HEK293 (cell line): ENCODE measurements around the gene AHRR.

ENCODE experiments used
- CTCF ChIA-PET: fragments of 350-600 bp; formaldehyde crosslinking; extraction: SDS; loops from one replicate; lab custom pipeline; 2021; ENCODE audit warnings: antibody characterized with exemption; lab: Yijun Ruan, JAX
- POLR2A ChIA-PET: fragments of 300-600 bp; formaldehyde crosslinking; extraction: SDS; loops from one replicate; lab custom pipeline; 2020; ENCODE audit warnings: antibody characterized with exemption, inconsistent platforms; lab: Yijun Ruan, JAX
- H3K27ac ChIP-seq: fragments of 200-500 bp; sonication (Bioruptor generic); 2 replicates; pipeline ENCODE4 v1.5.1; 2014; ENCODE audit warnings: low read depth, low read length, control low read depth, inconsistent platforms; ENCODE audit errors: extremely low read depth
- H3K36me3 ChIP-seq, 2 experiments: fragments of 200-500 bp in 1 of 2; sonication (Bioruptor generic) in 1 of 2; 1 replicate in 1 of 2; 2 replicates in 1 of 2; pipeline ENCODE4 v1.5.1; 2014 to 2017; ENCODE audit warnings: inconsistent platforms in 2 of 2, low read length in 2 of 2; ENCODE audit not compliant: control insufficient read depth in 2 of 2, insufficient read depth in 1 of 2
- H3K4me1 ChIP-seq: fragments of 200-500 bp; sonication (Bioruptor generic); 2 replicates; pipeline ENCODE4 v1.5.1; 2014; ENCODE audit warnings: mild to moderate bottlenecking, low read length, inconsistent platforms; ENCODE audit not compliant: control insufficient read depth, insufficient read depth
- H3K4me3 ChIP-seq: 2 replicates; pipeline ENCODE4 v1.5.1; 2011; ENCODE audit warnings: low read depth, mild to moderate bottlenecking, control low read depth, low read length, moderate library complexity
- H3K9me3 ChIP-seq: fragments of 200-500 bp; sonication (Bioruptor generic); 2 replicates; pipeline ENCODE4 v1.5.1; 2014; ENCODE audit warnings: low read depth, low read length, inconsistent platforms; ENCODE audit not compliant: control insufficient read depth, insufficient read depth
- GFI1B ChIP-seq: fragments of 450-650 bp; formaldehyde crosslinking; IDR thresholded peaks from 2 replicates; pipeline ENCODE4 v1.5.1; 2016; ENCODE audit warnings: missing biosample characterization, missing genetic modification characterization
- GLIS1 ChIP-seq: fragments of 450-650 bp; formaldehyde crosslinking; IDR thresholded peaks from 2 replicates; pipeline ENCODE4 v1.5.1; 2016; ENCODE audit warnings: missing biosample characterization, missing genetic modification characterization
- IKZF3 ChIP-seq: fragments of 450-650 bp; IDR thresholded peaks from 2 replicates; pipeline ENCODE4 v1.5.0; 2018; ENCODE audit warnings: missing biosample characterization, mild to moderate bottlenecking, missing genetic modification characterization, moderate library complexity
- KLF10 ChIP-seq: fragments of 450-650 bp; IDR thresholded peaks from 2 replicates; pipeline ENCODE4 v1.5.1; 2018; ENCODE audit warnings: missing biosample characterization, mild to moderate bottlenecking, missing genetic modification characterization
- KLF8 ChIP-seq: fragments of 450-650 bp; formaldehyde crosslinking; IDR thresholded peaks from 2 replicates; pipeline ENCODE4 v1.5.1; 2016; ENCODE audit warnings: missing biosample characterization, missing genetic modification characterization
- SP3 ChIP-seq: fragments of 450-650 bp; formaldehyde crosslinking; IDR thresholded peaks from 2 replicates; pipeline ENCODE4 v1.5.1; 2016; ENCODE audit warnings: missing biosample characterization, missing genetic modification characterization
- ZBTB20 ChIP-seq: fragments of 450-650 bp; formaldehyde crosslinking; IDR thresholded peaks from 2 replicates; pipeline ENCODE4 v1.5.1; 2016; ENCODE audit warnings: missing biosample characterization, missing genetic modification characterization
- ZFP37 ChIP-seq: fragments of 450-650 bp; formaldehyde crosslinking; IDR thresholded peaks from 2 replicates; pipeline ENCODE4 v1.5.1; 2016; ENCODE audit warnings: missing biosample characterization, missing genetic modification characterization
- ZNF155 ChIP-seq: fragments of 450-650 bp; formaldehyde crosslinking; IDR thresholded peaks from 2 replicates; pipeline ENCODE4 v1.5.1; 2016; ENCODE audit warnings: missing biosample characterization, missing genetic modification characterization
- ZNF174 ChIP-seq: fragments of 450-650 bp; formaldehyde crosslinking; IDR thresholded peaks from 2 replicates; pipeline ENCODE4 v1.5.0; 2017; ENCODE audit warnings: missing biosample characterization, mild to moderate bottlenecking, missing genetic modification characterization
- ZNF221 ChIP-seq: fragments of 450-650 bp; formaldehyde crosslinking; IDR thresholded peaks from 2 replicates; pipeline ENCODE4 v1.5.1; 2017; ENCODE audit warnings: missing biosample characterization, missing genetic modification characterization, borderline replicate concordance
- ZNF274 ChIP-seq, 2 experiments: fragments of 200-500 bp in 1 of 2; fragments of 450-650 bp in 1 of 2; sonication (Bioruptor generic) in 1 of 2; formaldehyde crosslinking in 1 of 2; IDR thresholded peaks; 2 replicates each; pipeline versions ENCODE4 v1.5.1 to v1.6.1; 2014 to 2016; ENCODE audit warnings: borderline replicate concordance in 1 of 2, inconsistent platforms in 1 of 2, low read length in 1 of 2, missing biosample characterization in 1 of 2, missing genetic modification characterization in 1 of 2
- ZNF292 ChIP-seq: fragments of 450-650 bp; formaldehyde crosslinking; IDR thresholded peaks from 2 replicates; pipeline ENCODE4 v1.5.1; 2016; ENCODE audit warnings: low read depth, missing biosample characterization, missing genetic modification characterization, borderline replicate concordance
- ZNF585B ChIP-seq: fragments of 450-650 bp; formaldehyde crosslinking; IDR thresholded peaks from 2 replicates; pipeline ENCODE4 v1.5.1; 2016; ENCODE audit warnings: missing biosample characterization, missing genetic modification characterization
- ZNF626 ChIP-seq: fragments of 450-650 bp; sonication (Bioruptor Pico); formaldehyde crosslinking; IDR thresholded peaks from 2 replicates; pipeline ENCODE4 v1.5.1; 2018; ENCODE audit warnings: missing biosample characterization, missing genetic modification characterization, inconsistent platforms
- ZNF843 ChIP-seq: fragments of 450-650 bp; formaldehyde crosslinking; IDR thresholded peaks from 2 replicates; pipeline ENCODE4 v1.5.1; 2016; ENCODE audit warnings: missing biosample characterization, missing genetic modification characterization
- TF ChIP-seq, protein P1 (sequence below): fragments of 450-650 bp; formaldehyde crosslinking; IDR thresholded peaks from 2 replicates; pipeline ENCODE4 v1.5.1; 2016; ENCODE audit warnings: missing biosample characterization, missing genetic modification characterization
- TF ChIP-seq, protein P2 (sequence below): fragments of 450-650 bp; formaldehyde crosslinking; IDR thresholded peaks from 2 replicates; pipeline ENCODE4 v1.5.1; 2017; ENCODE audit warnings: missing biosample characterization, missing genetic modification characterization
- TF ChIP-seq, protein P3 (sequence below): fragments of 450-650 bp; formaldehyde crosslinking; IDR thresholded peaks from 2 replicates; pipeline ENCODE4 v1.5.1; 2016; ENCODE audit warnings: missing biosample characterization, missing genetic modification characterization
- TF ChIP-seq, protein P4 (sequence below): fragments of 450-650 bp; formaldehyde crosslinking; IDR thresholded peaks from 2 replicates; pipeline ENCODE4 v1.5.1; 2016; ENCODE audit warnings: missing biosample characterization, missing genetic modification characterization
- TF ChIP-seq, protein P5 (sequence below): fragments of 450-650 bp; formaldehyde crosslinking; IDR thresholded peaks from 2 replicates; pipeline ENCODE4 v1.5.1; 2016; ENCODE audit warnings: missing biosample characterization, missing genetic modification characterization, borderline replicate concordance

AHRR gene

DNA sequence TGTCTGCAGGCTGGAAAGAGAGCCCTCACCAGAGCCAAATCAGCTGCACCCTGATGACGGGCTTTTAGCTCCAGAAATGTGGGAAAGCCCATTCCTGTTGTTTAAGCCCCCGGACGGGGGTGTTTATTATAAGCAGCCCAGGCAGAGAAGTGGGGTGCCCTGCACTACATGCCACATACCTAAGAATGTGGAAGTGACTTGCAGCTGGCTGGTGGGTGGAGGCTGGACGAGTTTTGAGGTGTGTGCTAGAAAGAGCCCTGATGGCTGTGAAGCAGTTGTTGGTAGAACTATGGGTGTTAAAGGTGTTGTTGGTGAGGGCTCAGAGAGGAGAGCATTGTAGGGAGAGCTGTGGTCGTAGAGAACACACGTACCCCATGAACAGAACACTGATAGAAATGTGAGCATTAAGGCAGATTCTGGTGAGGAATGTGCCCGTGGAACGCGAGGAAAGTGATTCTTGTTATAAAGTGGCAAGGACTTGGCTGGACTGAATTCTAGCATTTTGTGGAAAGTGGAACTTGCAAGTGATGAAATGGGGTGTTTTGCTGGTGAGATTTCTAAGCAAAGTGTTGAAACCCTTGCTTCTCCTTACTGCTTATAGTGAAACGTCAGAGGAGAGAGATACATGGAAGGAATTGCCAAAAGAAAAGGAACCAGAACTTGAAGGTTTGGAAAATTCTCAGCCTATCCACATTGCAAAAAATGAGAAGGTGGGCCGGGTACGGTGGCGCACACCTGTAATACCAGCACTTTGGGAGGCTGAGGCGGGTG is 38.9 kb downstream of the AHRR start (continued):
- TF ChIP-seq, protein P1, sequence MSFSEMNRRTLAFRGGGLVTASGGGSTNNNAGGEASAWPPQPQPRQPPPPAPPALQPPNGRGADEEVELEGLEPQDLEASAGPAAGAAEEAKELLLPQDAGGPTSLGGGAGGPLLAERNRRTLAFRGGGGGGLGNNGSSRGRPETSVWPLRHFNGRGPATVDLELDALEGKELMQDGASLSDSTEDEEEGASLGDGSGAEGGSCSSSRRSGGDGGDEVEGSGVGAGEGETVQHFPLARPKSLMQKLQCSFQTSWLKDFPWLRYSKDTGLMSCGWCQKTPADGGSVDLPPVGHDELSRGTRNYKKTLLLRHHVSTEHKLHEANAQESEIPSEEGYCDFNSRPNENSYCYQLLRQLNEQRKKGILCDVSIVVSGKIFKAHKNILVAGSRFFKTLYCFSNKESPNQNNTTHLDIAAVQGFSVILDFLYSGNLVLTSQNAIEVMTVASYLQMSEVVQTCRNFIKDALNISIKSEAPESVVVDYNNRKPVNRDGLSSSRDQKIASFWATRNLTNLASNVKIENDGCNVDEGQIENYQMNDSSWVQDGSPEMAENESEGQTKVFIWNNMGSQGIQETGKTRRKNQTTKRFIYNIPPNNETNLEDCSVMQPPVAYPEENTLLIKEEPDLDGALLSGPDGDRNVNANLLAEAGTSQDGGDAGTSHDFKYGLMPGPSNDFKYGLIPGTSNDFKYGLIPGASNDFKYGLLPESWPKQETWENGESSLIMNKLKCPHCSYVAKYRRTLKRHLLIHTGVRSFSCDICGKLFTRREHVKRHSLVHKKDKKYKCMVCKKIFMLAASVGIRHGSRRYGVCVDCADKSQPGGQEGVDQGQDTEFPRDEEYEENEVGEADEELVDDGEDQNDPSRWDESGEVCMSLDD (tag by site-specific recombination): no peak
- no peak for TF ChIP-seq ZNF274 (IDR thresholded peaks at IDR 0.05; ENCODE audit: low read length)
- TF ChIP-seq ZNF274 (tag by site-specific recombination; IDR thresholded peaks at IDR 0.05; ENCODE audit: borderline replicate concordance): no peak
- TF ChIP-seq SP3 (tag by site-specific recombination): no peak
- no peak for TF ChIP-seq ZBTB20 (tag by site-specific recombination)
- no peak for TF ChIP-seq GFI1B (tag by site-specific recombination)
- no peak for TF ChIP-seq ZNF843

DNA sequence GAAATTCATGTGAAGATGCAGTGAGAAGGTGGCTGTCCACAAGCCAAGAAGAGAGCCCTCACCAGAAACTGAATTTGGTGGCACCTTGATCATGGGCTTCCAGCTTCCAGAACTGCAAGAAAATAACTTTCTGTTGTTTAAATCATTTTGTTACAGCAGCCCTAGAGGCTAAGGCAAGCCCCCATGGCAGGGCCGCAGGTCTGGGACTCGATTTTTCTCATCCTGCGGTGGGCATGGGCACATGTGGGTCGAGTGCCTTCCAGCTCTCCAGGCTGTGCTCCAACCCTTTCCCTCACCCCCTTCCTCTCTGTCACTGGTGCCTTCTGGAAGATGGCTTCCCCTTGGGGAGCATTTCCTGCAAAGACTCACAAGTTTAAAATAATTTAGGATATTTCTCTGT is 40.7 kb downstream of the AHRR start:
- Histone ChIP-seq H3K9me3 (no peaks in the 10 kb centered on the region), H3K4me1 (no peaks in the 10 kb centered on the region), H3K36me3 (no peaks in the 10 kb centered on the region), H3K27ac (no peak overlapping the region), H3K4me3 (no peak overlapping the region)
- ChIA-PET POLR2A (no interaction called here), CTCF (interaction anchor here (0.7 to 1.8 kb wide), 2 partner anchors 42 to 43 kb away, joined by 3 to 4 read pairs; no protein-coding TSS in a partner anchor)
- no peak for TF ChIP-seq ZNF221 (tag by site-specific recombination)
- no peak for TF ChIP-seq ZNF174 (tag by site-specific recombination)
- no peak for TF ChIP-seq ZNF292 (tag by site-specific recombination)
- TF ChIP-seq KLF8 (tag by site-specific recombination): no peak
- no peak for TF ChIP-seq KLF10 (tag by site-specific recombination)
- no peak for TF ChIP-seq ZNF626 (tag by site-specific recombination)
- no peak for TF ChIP-seq ZFP37 (tag by site-specific recombination)
- TF ChIP-seq, protein P2, sequence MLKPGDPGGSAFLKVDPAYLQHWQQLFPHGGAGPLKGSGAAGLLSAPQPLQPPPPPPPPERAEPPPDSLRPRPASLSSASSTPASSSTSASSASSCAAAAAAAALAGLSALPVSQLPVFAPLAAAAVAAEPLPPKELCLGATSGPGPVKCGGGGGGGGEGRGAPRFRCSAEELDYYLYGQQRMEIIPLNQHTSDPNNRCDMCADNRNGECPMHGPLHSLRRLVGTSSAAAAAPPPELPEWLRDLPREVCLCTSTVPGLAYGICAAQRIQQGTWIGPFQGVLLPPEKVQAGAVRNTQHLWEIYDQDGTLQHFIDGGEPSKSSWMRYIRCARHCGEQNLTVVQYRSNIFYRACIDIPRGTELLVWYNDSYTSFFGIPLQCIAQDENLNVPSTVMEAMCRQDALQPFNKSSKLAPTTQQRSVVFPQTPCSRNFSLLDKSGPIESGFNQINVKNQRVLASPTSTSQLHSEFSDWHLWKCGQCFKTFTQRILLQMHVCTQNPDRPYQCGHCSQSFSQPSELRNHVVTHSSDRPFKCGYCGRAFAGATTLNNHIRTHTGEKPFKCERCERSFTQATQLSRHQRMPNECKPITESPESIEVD (tag by site-specific recombination): no peak
- TF ChIP-seq, protein P3, sequence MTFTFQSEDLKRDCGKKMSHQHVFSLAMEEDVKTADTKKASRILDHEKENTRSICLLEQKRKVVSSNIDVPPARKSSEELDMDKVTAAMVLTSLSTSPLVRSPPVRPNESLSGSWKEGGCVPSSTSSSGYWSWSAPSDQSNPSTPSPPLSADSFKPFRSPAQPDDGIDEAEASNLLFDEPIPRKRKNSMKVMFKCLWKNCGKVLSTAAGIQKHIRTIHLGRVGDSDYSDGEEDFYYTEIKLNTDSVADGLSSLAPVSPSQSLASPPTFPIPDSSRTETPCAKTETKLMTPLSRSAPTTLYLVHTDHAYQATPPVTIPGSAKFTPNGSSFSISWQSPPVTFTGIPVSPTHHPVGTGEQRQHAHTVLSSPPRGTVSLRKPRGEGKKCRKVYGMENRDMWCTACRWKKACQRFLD (tag by site-specific recombination): no peak
- no peak for TF ChIP-seq ZNF585B (tag by site-specific recombination)
- TF ChIP-seq IKZF3 (tag by site-specific recombination): no peak
- no peak for TF ChIP-seq GLIS1
- no peak for TF ChIP-seq ZNF155
- TF ChIP-seq, protein P4, sequence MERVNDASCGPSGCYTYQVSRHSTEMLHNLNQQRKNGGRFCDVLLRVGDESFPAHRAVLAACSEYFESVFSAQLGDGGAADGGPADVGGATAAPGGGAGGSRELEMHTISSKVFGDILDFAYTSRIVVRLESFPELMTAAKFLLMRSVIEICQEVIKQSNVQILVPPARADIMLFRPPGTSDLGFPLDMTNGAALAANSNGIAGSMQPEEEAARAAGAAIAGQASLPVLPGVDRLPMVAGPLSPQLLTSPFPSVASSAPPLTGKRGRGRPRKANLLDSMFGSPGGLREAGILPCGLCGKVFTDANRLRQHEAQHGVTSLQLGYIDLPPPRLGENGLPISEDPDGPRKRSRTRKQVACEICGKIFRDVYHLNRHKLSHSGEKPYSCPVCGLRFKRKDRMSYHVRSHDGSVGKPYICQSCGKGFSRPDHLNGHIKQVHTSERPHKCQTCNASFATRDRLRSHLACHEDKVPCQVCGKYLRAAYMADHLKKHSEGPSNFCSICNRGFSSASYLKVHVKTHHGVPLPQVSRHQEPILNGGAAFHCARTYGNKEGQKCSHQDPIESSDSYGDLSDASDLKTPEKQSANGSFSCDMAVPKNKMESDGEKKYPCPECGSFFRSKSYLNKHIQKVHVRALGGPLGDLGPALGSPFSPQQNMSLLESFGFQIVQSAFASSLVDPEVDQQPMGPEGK (tag by site-specific recombination): no peak
- TF ChIP-seq, protein P5, sequence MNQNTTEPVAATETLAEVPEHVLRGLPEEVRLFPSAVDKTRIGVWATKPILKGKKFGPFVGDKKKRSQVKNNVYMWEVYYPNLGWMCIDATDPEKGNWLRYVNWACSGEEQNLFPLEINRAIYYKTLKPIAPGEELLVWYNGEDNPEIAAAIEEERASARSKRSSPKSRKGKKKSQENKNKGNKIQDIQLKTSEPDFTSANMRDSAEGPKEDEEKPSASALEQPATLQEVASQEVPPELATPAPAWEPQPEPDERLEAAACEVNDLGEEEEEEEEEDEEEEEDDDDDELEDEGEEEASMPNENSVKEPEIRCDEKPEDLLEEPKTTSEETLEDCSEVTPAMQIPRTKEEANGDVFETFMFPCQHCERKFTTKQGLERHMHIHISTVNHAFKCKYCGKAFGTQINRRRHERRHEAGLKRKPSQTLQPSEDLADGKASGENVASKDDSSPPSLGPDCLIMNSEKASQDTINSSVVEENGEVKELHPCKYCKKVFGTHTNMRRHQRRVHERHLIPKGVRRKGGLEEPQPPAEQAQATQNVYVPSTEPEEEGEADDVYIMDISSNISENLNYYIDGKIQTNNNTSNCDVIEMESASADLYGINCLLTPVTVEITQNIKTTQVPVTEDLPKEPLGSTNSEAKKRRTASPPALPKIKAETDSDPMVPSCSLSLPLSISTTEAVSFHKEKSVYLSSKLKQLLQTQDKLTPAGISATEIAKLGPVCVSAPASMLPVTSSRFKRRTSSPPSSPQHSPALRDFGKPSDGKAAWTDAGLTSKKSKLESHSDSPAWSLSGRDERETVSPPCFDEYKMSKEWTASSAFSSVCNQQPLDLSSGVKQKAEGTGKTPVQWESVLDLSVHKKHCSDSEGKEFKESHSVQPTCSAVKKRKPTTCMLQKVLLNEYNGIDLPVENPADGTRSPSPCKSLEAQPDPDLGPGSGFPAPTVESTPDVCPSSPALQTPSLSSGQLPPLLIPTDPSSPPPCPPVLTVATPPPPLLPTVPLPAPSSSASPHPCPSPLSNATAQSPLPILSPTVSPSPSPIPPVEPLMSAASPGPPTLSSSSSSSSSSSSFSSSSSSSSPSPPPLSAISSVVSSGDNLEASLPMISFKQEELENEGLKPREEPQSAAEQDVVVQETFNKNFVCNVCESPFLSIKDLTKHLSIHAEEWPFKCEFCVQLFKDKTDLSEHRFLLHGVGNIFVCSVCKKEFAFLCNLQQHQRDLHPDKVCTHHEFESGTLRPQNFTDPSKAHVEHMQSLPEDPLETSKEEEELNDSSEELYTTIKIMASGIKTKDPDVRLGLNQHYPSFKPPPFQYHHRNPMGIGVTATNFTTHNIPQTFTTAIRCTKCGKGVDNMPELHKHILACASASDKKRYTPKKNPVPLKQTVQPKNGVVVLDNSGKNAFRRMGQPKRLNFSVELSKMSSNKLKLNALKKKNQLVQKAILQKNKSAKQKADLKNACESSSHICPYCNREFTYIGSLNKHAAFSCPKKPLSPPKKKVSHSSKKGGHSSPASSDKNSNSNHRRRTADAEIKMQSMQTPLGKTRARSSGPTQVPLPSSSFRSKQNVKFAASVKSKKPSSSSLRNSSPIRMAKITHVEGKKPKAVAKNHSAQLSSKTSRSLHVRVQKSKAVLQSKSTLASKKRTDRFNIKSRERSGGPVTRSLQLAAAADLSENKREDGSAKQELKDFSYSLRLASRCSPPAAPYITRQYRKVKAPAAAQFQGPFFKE (tag by site-specific recombination): no peak
